H1 (cell line): Measurements from ENCODE around the gene NMRK2. TPM values are rescaled to one million over a fixed set of nuclear protein-coding genes. Genes with fewer than 3 reads are reported as not detected.

Experiments
- CTCF ChIA-PET: fragments of 300-600 bp; sonication (Branson Sonifier 250); formaldehyde crosslinking; loops from one replicate; lab custom pipeline; 2021; ENCODE audit not compliant: partially characterized antibody; lab: Charles Lee
- POLR2A ChIA-PET: fragments of 300-600 bp; sonication (Branson Sonifier 250); formaldehyde crosslinking; loops from one replicate; lab custom pipeline; 2021; ENCODE audit warnings: inconsistent platforms; ENCODE audit not compliant: partially characterized antibody; lab: Charles Lee
- DNase-seq, 2 experiments: peaks; one replicate each; pipeline versions ENCODE4 v3.0.0 to v3.0.0-alpha.2; 2010 to 2022; ENCODE audit warnings: low spot score in 2 of 2, low read depth in 1 of 2, mixed read lengths in 1 of 2
- FAIRE-seq: peaks from 2 replicates; lab custom pipeline; 2011; peaks lifted over from hg19 to GRCh38; lab: Jason Lieb, UNC
- H2AFZ ChIP-seq: 2 replicates; pipeline ENCODE4 v1.8.1; 2012; ENCODE audit warnings: low read length, inconsistent platforms
- H2AK5ac ChIP-seq: 2 replicates; pipeline ENCODE4 v1.6.1; 2013; ENCODE audit warnings: low read depth, low read length
- H2BK120ac ChIP-seq: replicated peaks from 2 replicates; pipeline ENCODE3; 2013; ENCODE audit warnings: low read depth, low read length, inconsistent platforms
- H2BK12ac ChIP-seq: 2 replicates; pipeline ENCODE4 v1.6.1; 2013; ENCODE audit warnings: low read depth, low read length
- H2BK15ac ChIP-seq: 2 replicates; pipeline ENCODE4 v1.6.1; 2013; ENCODE audit warnings: low read length
- H2BK20ac ChIP-seq: 2 replicates; pipeline ENCODE4 v1.6.1; 2013; ENCODE audit warnings: low read length
- H2BK5ac ChIP-seq: 2 replicates; pipeline ENCODE4 v1.6.1; 2013; ENCODE audit warnings: low read depth, low read length
- H3K14ac ChIP-seq: 2 replicates; pipeline ENCODE4 v1.6.1; 2013; ENCODE audit warnings: inconsistent platforms; ENCODE audit not compliant: insufficient read length
- H3K18ac ChIP-seq: 2 replicates; pipeline ENCODE4 v1.6.1; 2013; ENCODE audit warnings: low read length; ENCODE audit errors: extremely low read depth
- H3K23ac ChIP-seq: 2 replicates; pipeline ENCODE4 v1.6.1; 2013; ENCODE audit warnings: inconsistent platforms; ENCODE audit not compliant: insufficient read length
- H3K23me2 ChIP-seq: 2 replicates; pipeline ENCODE4 v1.6.1; 2013; ENCODE audit warnings: low read depth, low read length
- H3K27ac ChIP-seq: 2 replicates; pipeline ENCODE4 v1.6.1; 2011; ENCODE audit warnings: low read depth, low read length, inconsistent platforms
- H3K27me3 ChIP-seq, 4 experiments: replicated peaks in 1 of 4; 1 replicate in 1 of 4; 2 replicates in 3 of 4; pipeline versions ENCODE4 v1.6.1 to v1.8.1; 2011 to 2013; ENCODE audit warnings: low read length in 3 of 4, mild to moderate bottlenecking in 3 of 4, inconsistent platforms in 2 of 4, mixed read lengths in 2 of 4, moderate library complexity in 1 of 4; ENCODE audit not compliant: control insufficient read depth in 3 of 4, insufficient read depth in 3 of 4; ENCODE audit errors: extremely low read depth in 1 of 4
- H3K36me3 ChIP-seq, 4 experiments: 2 replicates each; pipeline versions ENCODE4 v1.6.1 to v1.8.1; 2011 to 2013; ENCODE audit warnings: mild to moderate bottlenecking in 4 of 4, low read length in 3 of 4, moderate library complexity in 2 of 4, control low read depth in 1 of 4, inconsistent platforms in 1 of 4; ENCODE audit not compliant: insufficient read depth in 4 of 4, control insufficient read depth in 2 of 4
- H3K4ac ChIP-seq: replicated peaks from 2 replicates; pipeline ENCODE3; 2013; ENCODE audit warnings: low read length, low read depth, mixed read lengths, inconsistent platforms; ENCODE audit not compliant: insufficient read length
- H3K4me1 ChIP-seq, 4 experiments: replicated peaks in 1 of 4; 1 replicate in 1 of 4; 2 replicates in 3 of 4; pipeline versions ENCODE4 v1.6.1 to v1.8.1; 2011 to 2013; ENCODE audit warnings: low read length in 3 of 4, inconsistent platforms in 2 of 4, mixed read lengths in 1 of 4; ENCODE audit not compliant: insufficient read depth in 4 of 4, control insufficient read depth in 3 of 4
- H3K4me2 ChIP-seq, 2 experiments: 2 replicates each; pipeline versions ENCODE4 v1.6.1 to v1.8.1; 2011 to 2013; ENCODE audit warnings: low read depth in 2 of 2, low read length in 2 of 2, control low read depth in 1 of 2, inconsistent platforms in 1 of 2, mild to moderate bottlenecking in 1 of 2; ENCODE audit not compliant: insufficient read depth in 1 of 2
- H3K4me3 ChIP-seq, 4 experiments: fragments of 200-600, 300-600 bp in 1 of 4; sonication (generic), shearing (Covaris generic), sonication (Bioruptor Twin) in 1 of 4; 2 replicates each; pipeline versions ENCODE4 v1.5.1 to v1.8.1; 2011 to 2016; ENCODE audit warnings: low read length in 4 of 4, low read depth in 3 of 4, control low read depth in 2 of 4, inconsistent platforms in 2 of 4, mild to moderate bottlenecking in 2 of 4, mixed read lengths in 1 of 4, moderate library complexity in 1 of 4; ENCODE audit not compliant: insufficient read depth in 2 of 4; ENCODE audit errors: extremely low read depth in 1 of 4
- H3K56ac ChIP-seq: replicated peaks from 2 replicates; pipeline ENCODE3; 2013; ENCODE audit warnings: low read depth, mild to moderate bottlenecking, mixed read lengths, low read length, inconsistent platforms; ENCODE audit not compliant: insufficient read length
- H3K79me1 ChIP-seq: 2 replicates; pipeline ENCODE4 v1.6.1; 2013; ENCODE audit warnings: low read depth, low read length, control low read depth
- H3K79me2 ChIP-seq, 2 experiments: 2 replicates each; pipeline versions ENCODE4 v1.6.1 to v1.8.1; 2012 to 2013; ENCODE audit warnings: low read length in 2 of 2, mild to moderate bottlenecking in 2 of 2, inconsistent platforms in 1 of 2; ENCODE audit not compliant: insufficient read depth in 2 of 2, control insufficient read depth in 1 of 2
- H3K9ac ChIP-seq, 4 experiments: replicated peaks in 1 of 4; 1 replicate in 1 of 4; 2 replicates in 3 of 4; pipeline versions ENCODE4 v1.6.1 to v1.8.1; 2011 to 2013; ENCODE audit warnings: low read depth in 3 of 4, low read length in 3 of 4, control low read depth in 2 of 4, mild to moderate bottlenecking in 2 of 4, moderate library complexity in 2 of 4, inconsistent platforms in 1 of 4; ENCODE audit errors: extremely low read depth in 1 of 4
- H3K9me3 ChIP-seq, 2 experiments: 2 replicates each; pipeline versions ENCODE4 v1.6.1 to v1.8.1; 2012 to 2013; ENCODE audit warnings: mild to moderate bottlenecking in 2 of 2, moderate library complexity in 2 of 2, control low read depth in 1 of 2, inconsistent platforms in 1 of 2, low read depth in 1 of 2, low read length in 1 of 2, mixed read lengths in 1 of 2; ENCODE audit not compliant: insufficient read depth in 2 of 2
- H4K20me1 ChIP-seq, 2 experiments: replicated peaks in 1 of 2; 2 replicates each; pipeline versions ENCODE3 to v1.8.1; 2011 to 2013; ENCODE audit warnings: inconsistent platforms in 2 of 2, low read length in 2 of 2, mild to moderate bottlenecking in 1 of 2; ENCODE audit not compliant: insufficient read depth in 2 of 2, control insufficient read depth in 1 of 2
- H4K5ac ChIP-seq: 2 replicates; pipeline ENCODE4 v1.6.1; 2013; ENCODE audit warnings: low read length, low read depth, mixed read lengths, inconsistent platforms; ENCODE audit not compliant: insufficient read length
- H4K8ac ChIP-seq: 2 replicates; pipeline ENCODE4 v1.8.0; 2013; ENCODE audit warnings: mild to moderate bottlenecking, moderate library complexity, low read length, inconsistent platforms; ENCODE audit not compliant: insufficient read depth; ENCODE audit errors: extremely low read depth
- H4K91ac ChIP-seq: replicated peaks from 2 replicates; pipeline ENCODE3; 2013; ENCODE audit warnings: low read length, mixed read lengths, inconsistent platforms; ENCODE audit not compliant: insufficient read length
- CEBPB ChIP-seq: IDR thresholded peaks from 2 replicates; pipeline ENCODE4 v1.6.1; 2012; ENCODE audit warnings: low read depth, low read length
- RNF2 ChIP-seq: fragments of 200-900, 300-1000 bp; sonication (generic); IDR thresholded peaks from 2 replicates; pipeline ENCODE4 v1.7.1; 2016; ENCODE audit warnings: borderline replicate concordance, low read depth, mild to moderate bottlenecking, antibody characterized with exemption, low read length; ENCODE audit not compliant: poor library complexity, severe bottlenecking; ENCODE audit errors: missing control alignments
- WGBS, 2 experiments: shearing (Covaris generic) in 1 of 2; methylation state at CpG; one replicate each; pipeline versions ENCODE4 v1.1.6 to v1.1.7; 2013 to 2015; ENCODE audit warnings: low lambda C conversion rate in 2 of 2, mixed read lengths in 2 of 2, inconsistent platforms in 1 of 2, low coverage in 1 of 2, missing lambda C conversion rate in 1 of 2; ENCODE audit not compliant: insufficient replicate concordance in 2 of 2, insufficient coverage in 1 of 2, insufficient read length in 1 of 2; ENCODE audit errors: extremely low coverage in 1 of 2, missing lambda C conversion rate in 1 of 2; 5-methylcytosine and 5-hydroxymethylcytosine counted together
- polyA plus RNA-seq, 7 experiments: library from polyadenylated mRNA; depleted of rRNA in 3 of 7; stranded (reverse) in 5 of 7; unstranded in 2 of 7; fragments of >200 nt in 5 of 7; fragments of 200-250 nt in 2 of 7; gene quantifications; 1 replicate in 5 of 7; 2 replicates in 1 of 7; 4 replicates in 1 of 7; pipeline versions ENCODE4 v1.2.1 to v1.2.3, GENCODE V29; 2011 to 2013; ENCODE audit warnings: missing spikeins in 2 of 7, mixed read lengths in 2 of 7
- total RNA-seq: library from RNA; stranded (reverse); fragmentation: NEBNext Ultra II Directional; extraction: Animal tissue kit (Norgen Biotek cat#: 25700); gene quantifications from 2 replicates; pipeline ENCODE4 v1.2.1, GENCODE V29; 2021

NMRK2 gene
- total and polyA plus RNA-seq, 2 of the 8 experiments (the other 6 are each of a cell fraction or from before 2014, with no cell fraction given) = 87.4 to 206 TPM

- H3K79me1 ChIP-seq = no peaks in the 10 kb centered on the region
- no peak overlapping the region for H3K18ac ChIP-seq
- H3K4me1 ChIP-seq = peaks cover 0 to 6% (median 2%) of the 10 kb centered on the region in 4 experiments; a peak in 4 of 7 replicates
- H3K4me2 ChIP-seq = no peak overlapping the region
- WGBS, 2 experiments = 86% methylated on average over 14 of the region's 20 CpGs; no CpG with 5 or more reads in 1 of the 2 experiments
- no peak for DNase-seq
- H3K9ac ChIP-seq = no peak overlapping the region
- no peak overlapping the region for H2BK15ac ChIP-seq
- CTCF ChIA-PET = interaction anchor here (0.7 to 0.9 kb wide), 2 partner anchors 18 to 37 kb away, joined by 3 to 4 read pairs; no protein-coding TSS in a partner anchor
- H2BK20ac ChIP-seq = no peak overlapping the region
- no peak overlapping the region for H3K14ac ChIP-seq
- no peak overlapping the region for H4K91ac ChIP-seq
- H4K8ac ChIP-seq = no peak overlapping the region
- no peak overlapping the region for H2AFZ ChIP-seq
- H4K20me1 ChIP-seq = peaks cover 0 to 5% of the 10 kb centered on the region in 2 experiments
- TF ChIP-seq CEBPB (no peak), RNF2 (no peak)
- no peak overlapping the region for H3K56ac ChIP-seq
- no peak overlapping the region for H4K5ac ChIP-seq
- H2BK12ac ChIP-seq = 0 out of 2 replicates have a peak overlapping the region, but pooled peaks have one; percentile 60
- H3K27me3 ChIP-seq = no peaks in the 10 kb centered on the region
- H3K23me2 ChIP-seq = no peaks in the 10 kb centered on the region
- H2BK120ac ChIP-seq = no peak overlapping the region
- H2BK5ac ChIP-seq = no peak overlapping the region
- no peaks in the 10 kb centered on the region for H3K36me3 ChIP-seq
- H3K9me3 ChIP-seq = no peaks in the 10 kb centered on the region
- no peaks in the 10 kb centered on the region for H3K79me2 ChIP-seq
- POLR2A ChIA-PET = interaction anchor here (1.0 to 24.8 kb wide), 7 partner anchors 12 to 267 kb away, joined by 3 to 870 read pairs (median 7); partner anchors contain the start of genes EEF2 and NMRK2
- no peak overlapping the region for H3K27ac ChIP-seq
- no peak overlapping the region for H3K23ac ChIP-seq
- H3K4me3 ChIP-seq = no peak overlapping the region
- FAIRE-seq = no peak
- no peak overlapping the region for H2AK5ac ChIP-seq
- H3K4ac ChIP-seq = no peak overlapping the region
These were observed 17.4 kb downstream of the NMRK2 start for GRCh38 chr19:3949997-3950859.
